Heart left ventricle (tissue), 11 donors: ENCODE results near the gene UCKL1. TPM values are rescaled to one million over a fixed set of nuclear protein-coding genes. Genes with fewer than 3 reads are reported as not detected.

Experiments
- microRNA counts, 2 donors: library from miRNA; unstranded; fragments of <30 nt; microRNA quantifications; one replicate each; lab custom pipeline; 2016
- microRNA-seq, 4 donors: library from miRNA; unstranded; fragments of <30 nt; microRNA quantifications; one replicate each; pipeline versions ENCODE4 to v1.2.0, GENCODE V29; 2017 to 2020
- polyA plus RNA-seq, 2 donors: library from polyadenylated mRNA; stranded (reverse); fragments of 200-250 nt; gene quantifications; one replicate each; pipeline ENCODE4 v1.2.3, GENCODE V29; 2013
- total RNA-seq, 9 donors: library from RNA; depleted of rRNA in 2 of 9; stranded (reverse); fragments of >200 nt in 2 of 9; fragmentation: NEBNext Ultra II Directional in 3 of 9; extraction: Animal tissue kit (Norgen Biotek cat#: 25700) in 3 of 9; gene quantifications; one replicate each; pipeline versions ENCODE4 v1.1.0 to v1.2.4, GENCODE V29; 2016 to 2023
- donor health status: ischemic (EF 13 %, LVEDD 7.1; RV severe dilation, severe dysfunction).
- donor health status: healthy with polysubstance abuse.
- donor health status: DM: no; HTN: yes; CAD: no.
- donor health status: DM: no; HTN: no; CAD: no.
- donor health status: ischemic (EF 25% LVEDD 5.7; RV mildly dilated, moderate dysfunction).
- donor health status: healthy.
- donor health status: DM: yes; HTN: yes; CAD: no.
- donor health status: PGD.
- donor health status: nonischemic (EF 23%, LVEDD 6.1; RV moderate dilation, normal function).

The UCKL1 gene
- total and polyA plus RNA-seq, 11 donors: 27.7 to 49.7 (median 37.5) TPM

MicroRNAs encoded within 50 kb of the gene (microRNA counts, 767-probe panel; counts per million panel counts)
- microRNA hsa-miR-1914-5p (lab: Ali Mortazavi, UCI) (71.6 to 908 counts per million in 2 donors), microRNA hsa-miR-647 (lab: Ali Mortazavi, UCI) (71.6 to 1,120 counts per million in 2 donors), microRNA hsa-miR-941 (lab: Ali Mortazavi, UCI) (71.6 to 758 counts per million in 2 donors)

Small RNA genes lying within 50 kb of the gene (microRNA-seq; reads per million reads assigned to microRNA genes)
- gene MIR1914 (1.1 to 3.1 (median 2.4) reads per million in 4 donors), gene MIR647 (0 reads per million in 4 donors), gene MIR941-1 (0 reads per million in 4 donors), gene MIR941-2 (0 reads per million in 4 donors), gene MIR941-3 (0 reads per million in 4 donors), gene MIR941-4 (0 reads per million in 4 donors), gene MIR941-5 (0 reads per million in 4 donors)

Other genes starting within 250 kb of the UCKL1 start
- gene ARFRP1, start 248.4 kb downstream of the UCKL1 start, total RNA-seq: 10 to 100 TPM; 27.3 to 47.8 (median 33.8) TPM
- 10 to 100 TPM; 35.9 to 38.0 TPM for gene ARFRP1, start 248.4 kb downstream of the UCKL1 start, polyA plus RNA-seq
- 10 to 100 TPM; 12.9 to 22.0 (median 18.5) TPM for gene ZGPAT, start 248.4 kb downstream of the UCKL1 start, total RNA-seq
- 10 to 100 TPM; 27.9 to 34.4 TPM for gene ZGPAT, start 248.4 kb downstream of the UCKL1 start, polyA plus RNA-seq
- 1 to 10 TPM in 8 of 9 donors, under 1 TPM in 1; 0.95 to 7.1 (median 3.4) TPM for gene LIME1, start 219.8 kb downstream of the UCKL1 start, total RNA-seq
- gene LIME1, start 219.8 kb downstream of the UCKL1 start, polyA plus RNA-seq: 1 to 10 TPM; 2.2 to 4.4 TPM
- gene SLC2A4RG, start 216.6 kb downstream of the UCKL1 start, total RNA-seq: 10 to 100 TPM; 41.4 to 82.5 (median 70.7) TPM
- 10 to 100 TPM; 18.3 to 80.3 TPM for gene SLC2A4RG, start 216.6 kb downstream of the UCKL1 start, polyA plus RNA-seq
- gene ZBTB46, start 125.2 kb downstream of the UCKL1 start, total RNA-seq: 10 to 100 TPM; 11.2 to 27.4 (median 14.4) TPM
- gene ZBTB46, start 125.2 kb downstream of the UCKL1 start, polyA plus RNA-seq: 1 to 10 TPM; 6.6 to 8.2 TPM
- not detected for gene ABHD16B, start 94.9 kb downstream of the UCKL1 start, total RNA-seq
- under 1 TPM; 0.12 to 0.72 TPM for gene ABHD16B, start 94.9 kb downstream of the UCKL1 start, polyA plus RNA-seq
- gene TPD52L2, start 91.1 kb downstream of the UCKL1 start, total RNA-seq: 100 to 1,000 TPM in 1 of 9 donors, 10 to 100 TPM in 8; 65.0 to 122 (median 72.2) TPM
- gene TPD52L2, start 91.1 kb downstream of the UCKL1 start, polyA plus RNA-seq: 100 to 1,000 TPM in 1 of 2 donors, 10 to 100 TPM in 1; 44.4 to 179 TPM
- gene DNAJC5, start 61.3 kb downstream of the UCKL1 start, total RNA-seq: 10 to 100 TPM; 34.8 to 57.1 (median 46.1) TPM
- 10 to 100 TPM; 21.1 to 46.3 TPM for gene DNAJC5, start 61.3 kb downstream of the UCKL1 start, polyA plus RNA-seq
- 10 to 100 TPM in 8 of 9 donors, 1 to 10 TPM in 1; 7.3 to 15.9 (median 12.2) TPM for gene ZNF512B, start 13.5 kb upstream of the UCKL1 start, total RNA-seq
- 1 to 10 TPM; 7.7 to 9.3 TPM for gene ZNF512B, start 13.5 kb upstream of the UCKL1 start, polyA plus RNA-seq
- gene SAMD10, start 23.2 kb upstream of the UCKL1 start, total RNA-seq: 1 to 10 TPM; 3.1 to 6.3 (median 4.3) TPM
- gene SAMD10, start 23.2 kb upstream of the UCKL1 start, polyA plus RNA-seq: 1 to 10 TPM; 4.8 to 6.0 TPM
- 10 to 100 TPM; 41.4 to 62.6 (median 47.6) TPM for gene PRPF6, start 24.7 kb upstream of the UCKL1 start, total RNA-seq
- 10 to 100 TPM; 31.0 to 58.5 TPM for gene PRPF6, start 24.7 kb upstream of the UCKL1 start, polyA plus RNA-seq
- 1 to 10 TPM in 1 of 9 donors, under 1 TPM in 8; 0.16 to 1.2 (median 0.56) TPM for gene C20orf204, start 79.8 kb upstream of the UCKL1 start, total RNA-seq
- under 1 TPM; 0.35 to 0.42 TPM for gene C20orf204, start 79.8 kb upstream of the UCKL1 start, polyA plus RNA-seq
- 10 to 100 TPM; 37.0 to 75.9 (median 50.7) TPM for gene SOX18, start 93.2 kb upstream of the UCKL1 start, total RNA-seq
- gene SOX18, start 93.2 kb upstream of the UCKL1 start, polyA plus RNA-seq: 10 to 100 TPM; 23.5 to 31.1 TPM
- gene TCEA2, start 106.8 kb upstream of the UCKL1 start, total RNA-seq: 10 to 100 TPM; 19.2 to 52.1 (median 42.9) TPM
- 10 to 100 TPM; 23.6 to 32.9 TPM for gene TCEA2, start 106.8 kb upstream of the UCKL1 start, polyA plus RNA-seq
- gene RGS19, start 123.1 kb upstream of the UCKL1 start, total RNA-seq: 10 to 100 TPM in 2 of 9 donors, 1 to 10 TPM in 7; 3.2 to 25.6 (median 5.3) TPM
- gene RGS19, start 123.1 kb upstream of the UCKL1 start, polyA plus RNA-seq: 1 to 10 TPM; 3.7 to 6.5 TPM
- 1 to 10 TPM in 3 of 9 donors, under 1 TPM in 6; 0.18 to 1.9 (median 0.67) TPM for gene OPRL1, start 123.7 kb upstream of the UCKL1 start, total RNA-seq
- under 1 TPM; 0.21 to 0.27 TPM for gene OPRL1, start 123.7 kb upstream of the UCKL1 start, polyA plus RNA-seq
- gene LKAAEAR1, start 128.0 kb upstream of the UCKL1 start, total RNA-seq: not detected
- not detected for gene LKAAEAR1, start 128.0 kb upstream of the UCKL1 start, polyA plus RNA-seq
- gene NPBWR2, start 151.1 kb upstream of the UCKL1 start, total RNA-seq: not detected
- gene NPBWR2, start 151.1 kb upstream of the UCKL1 start, polyA plus RNA-seq: not detected
- under 1 TPM in 5 of 9 donors, not detected in 4; 0.07 to 0.23 (median 0.09) TPM for gene MYT1, start 208.0 kb upstream of the UCKL1 start, total RNA-seq
- under 1 TPM in 1 of 2 donors, not detected in 1; 0.11 TPM for gene MYT1, start 208.0 kb upstream of the UCKL1 start, polyA plus RNA-seq